HG03108 (cell line): ENCODE results near the gene PDE3A.

Experiments
- ATAC-seq: cut with Tn5 transposase; IDR thresholded peaks from one replicate; pipeline ENCODE4 v1.9.1; 2021; ENCODE audit warnings: moderate library complexity; ENCODE audit not compliant: unreplicated experiment

The PDE3A gene

GRCh38 chr12:20420557-20420956 lies 52.2 kb downstream of the PDE3A start:
- no peak for ATAC-seq

- ATAC-seq = no peak
These were observed 53.1 kb downstream of the PDE3A start for GRCh38 chr12:20421421-20421820.

- ATAC-seq = no peak
These were observed 55.2 kb downstream of the PDE3A start for GRCh38 chr12:20423557-20423956.

GRCh38 chr12:20424841-20425240 lies 56.5 kb downstream of the PDE3A start:
- ATAC-seq = no peak

- ATAC-seq = no peak
These were observed 57.9 kb downstream of the PDE3A start for GRCh38 chr12:20426191-20426590.

- no peak for ATAC-seq
These were observed 58.6 kb downstream of the PDE3A start for GRCh38 chr12:20426957-20427356.

GRCh38 chr12:20429852-20430251 lies 61.5 kb downstream of the PDE3A start:
- ATAC-seq = no peak

- ATAC-seq = no peak
These were observed 64.0 kb downstream of the PDE3A start for GRCh38 chr12:20432290-20432689.

- no peak for ATAC-seq
These were observed 66.7 kb downstream of the PDE3A start for GRCh38 chr12:20434996-20435395.

GRCh38 chr12:20436316-20436715 lies 68.0 kb downstream of the PDE3A start:
- no peak for ATAC-seq

- ATAC-seq = no peak
These were observed 70.0 kb downstream of the PDE3A start for GRCh38 chr12:20438299-20438779.

GRCh38 chr12:20439626-20440025 lies 71.3 kb downstream of the PDE3A start:
- no peak for ATAC-seq

- no peak for ATAC-seq
These were observed 72.1 kb downstream of the PDE3A start for GRCh38 chr12:20440408-20440807.

GRCh38 chr12:20442322-20442721 lies 74.0 kb downstream of the PDE3A start:
- ATAC-seq = no peak

GRCh38 chr12:20443255-20443654 lies 74.9 kb downstream of the PDE3A start:
- ATAC-seq = no peak

- no peak for ATAC-seq
These were observed 75.5 kb downstream of the PDE3A start for GRCh38 chr12:20443792-20444191.

- no peak for ATAC-seq
These were observed 76.3 kb downstream of the PDE3A start for GRCh38 chr12:20444595-20445170.

- ATAC-seq = no peak
These were observed 77.3 kb downstream of the PDE3A start for GRCh38 chr12:20445687-20446086.

GRCh38 chr12:20446836-20447235 lies 78.5 kb downstream of the PDE3A start:
- ATAC-seq = no peak

GRCh38 chr12:20448781-20449180 lies 80.4 kb downstream of the PDE3A start:
- no peak for ATAC-seq

- no peak for ATAC-seq
These were observed 82.3 kb downstream of the PDE3A start for GRCh38 chr12:20450591-20451180.

- ATAC-seq = no peak
These were observed 83.4 kb downstream of the PDE3A start for GRCh38 chr12:20451761-20452160.

- ATAC-seq = no peak
These were observed 84.2 kb downstream of the PDE3A start for GRCh38 chr12:20452496-20453010.
